Activated T-helper 17 cell treated with anti-CD3 and anti-CD28 coated beads, Interleukin-2, amount 50 U/mL, for 72 hours (primary cell): Measurements from ENCODE around the gene GPR179. TPM values are rescaled to one million over a fixed set of nuclear protein-coding genes. Genes with fewer than 3 reads are reported as not detected.
A peak's percentile ranks its signal among the peaks of the same experiment; 100 is the strongest.

Source experiments
- ATAC-seq: fragments of 150-1000 bp; cut with Tn5 transposase; replicated peaks from 2 replicates; pipeline ENCODE4 v1.10.0; 2021; ENCODE audit warnings: mild to moderate bottlenecking, moderate library complexity
- H3K27ac Mint-ChIP-seq: one replicate; pipeline ENCODE4 v1.8.0; 2022; ENCODE audit warnings: mixed read lengths
- H3K27me3 Mint-ChIP-seq: one replicate; pipeline ENCODE4 v1.8.0; 2022; ENCODE audit warnings: mixed read lengths
- H3K36me3 Mint-ChIP-seq: one replicate; pipeline ENCODE4 v1.8.0; 2022; ENCODE audit warnings: low read depth, mild to moderate bottlenecking, mixed read lengths
- H3K4me1 Mint-ChIP-seq: one replicate; pipeline ENCODE4 v1.8.0; 2022; ENCODE audit warnings: mixed read lengths
- H3K4me3 Mint-ChIP-seq: one replicate; pipeline ENCODE4 v1.8.0; 2022; ENCODE audit warnings: mild to moderate bottlenecking, mixed read lengths
- H3K9me3 Mint-ChIP-seq: one replicate; pipeline ENCODE4 v1.8.0; 2022; ENCODE audit warnings: mixed read lengths
- total RNA-seq, 2 donors: library from RNA; stranded (reverse); gene quantifications; one replicate each; pipeline ENCODE4 v1.2.3, GENCODE V29; 2022

GPR179 gene, protein sequence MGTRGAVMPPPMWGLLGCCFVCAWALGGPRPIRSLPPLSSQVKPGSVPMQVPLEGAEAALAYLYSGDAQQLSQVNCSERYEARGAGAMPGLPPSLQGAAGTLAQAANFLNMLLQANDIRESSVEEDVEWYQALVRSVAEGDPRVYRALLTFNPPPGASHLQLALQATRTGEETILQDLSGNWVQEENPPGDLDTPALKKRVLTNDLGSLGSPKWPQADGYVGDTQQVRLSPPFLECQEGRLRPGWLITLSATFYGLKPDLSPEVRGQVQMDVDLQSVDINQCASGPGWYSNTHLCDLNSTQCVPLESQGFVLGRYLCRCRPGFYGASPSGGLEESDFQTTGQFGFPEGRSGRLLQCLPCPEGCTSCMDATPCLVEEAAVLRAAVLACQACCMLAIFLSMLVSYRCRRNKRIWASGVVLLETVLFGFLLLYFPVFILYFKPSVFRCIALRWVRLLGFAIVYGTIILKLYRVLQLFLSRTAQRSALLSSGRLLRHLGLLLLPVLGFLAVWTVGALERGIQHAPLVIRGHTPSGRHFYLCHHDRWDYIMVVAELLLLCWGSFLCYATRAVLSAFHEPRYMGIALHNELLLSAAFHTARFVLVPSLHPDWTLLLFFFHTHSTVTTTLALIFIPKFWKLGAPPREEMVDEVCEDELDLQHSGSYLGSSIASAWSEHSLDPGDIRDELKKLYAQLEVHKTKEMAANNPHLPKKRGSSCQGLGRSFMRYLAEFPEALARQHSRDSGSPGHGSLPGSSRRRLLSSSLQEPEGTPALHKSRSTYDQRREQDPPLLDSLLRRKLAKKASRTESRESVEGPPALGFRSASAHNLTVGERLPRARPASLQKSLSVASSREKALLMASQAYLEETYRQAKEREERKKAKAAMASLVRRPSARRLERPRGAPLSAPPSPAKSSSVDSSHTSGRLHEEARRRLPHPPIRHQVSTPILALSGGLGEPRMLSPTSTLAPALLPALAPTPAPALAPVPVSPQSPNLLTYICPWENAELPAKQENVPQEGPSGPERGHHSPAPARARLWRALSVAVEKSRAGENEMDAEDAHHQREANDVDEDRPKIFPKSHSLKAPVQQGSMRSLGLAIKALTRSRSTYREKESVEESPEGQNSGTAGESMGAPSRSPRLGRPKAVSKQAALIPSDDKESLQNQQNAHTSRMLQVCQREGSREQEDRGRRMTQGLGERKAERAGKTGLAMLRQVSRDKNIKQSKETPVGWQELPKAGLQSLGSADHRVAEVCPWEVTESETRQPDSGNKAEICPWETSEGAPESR (N-terminal part only)
- under 1 TPM in 1 of 2 donors, not detected in 1; 0.26 TPM for total RNA-seq

DNA sequence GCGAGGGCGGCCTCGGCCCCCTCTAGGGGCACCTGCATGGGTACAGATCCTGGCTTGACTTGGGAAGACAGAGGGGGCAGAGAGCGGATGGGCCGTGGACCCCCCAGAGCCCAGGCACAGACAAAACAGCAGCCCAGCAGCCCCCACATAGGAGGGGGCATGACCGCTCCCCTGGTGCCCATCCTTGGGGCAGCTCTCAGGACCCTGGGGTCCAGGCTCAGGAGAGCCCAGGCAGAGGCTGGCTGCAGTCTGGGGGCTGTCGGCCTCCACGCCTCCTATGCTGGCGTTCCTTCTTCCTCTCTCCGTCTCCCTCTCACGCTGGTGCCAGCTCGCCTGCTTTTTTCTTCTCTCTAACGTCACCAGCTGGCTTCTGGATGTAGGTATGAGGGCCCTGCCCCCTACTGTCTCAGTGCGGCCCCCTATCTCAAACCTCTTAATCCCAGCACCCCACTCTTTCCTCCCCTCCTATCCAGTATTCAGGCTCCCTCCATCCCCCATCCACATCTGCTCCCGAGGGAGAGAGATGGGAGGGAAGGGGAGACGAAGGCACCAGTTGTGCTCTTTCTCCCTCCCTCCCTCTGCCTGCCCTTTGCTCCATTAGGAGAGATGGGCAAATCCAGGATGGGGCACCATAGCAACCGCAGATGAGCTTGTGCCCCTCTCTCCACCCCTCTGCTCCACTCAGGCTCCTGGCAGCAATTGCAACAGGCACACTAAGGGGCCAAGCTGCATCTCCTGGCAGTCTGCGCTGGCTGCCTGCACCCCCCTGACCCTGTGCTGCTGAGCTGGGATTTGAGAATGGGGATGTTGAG, at the start of gene GPR179:
TSS of gene GPR179 (minus strand) at position 349 of the 812 bp plus-strand sequence. CDS start at position 182, 167 bp downstream.
- ATAC-seq = no peak
- Mint-ChIP-seq H3K9me3 (no peaks in the 10 kb centered on the region), H3K4me1 (no peaks in the 10 kb centered on the region), H3K27me3 (peaks cover 8% of the 10 kb centered on the region), H3K4me3 (no peak within 1 kb of the TSS), H3K36me3 (no peaks in the 10 kb centered on the region), H3K27ac (no peak within 1 kb of the TSS)

DNA sequence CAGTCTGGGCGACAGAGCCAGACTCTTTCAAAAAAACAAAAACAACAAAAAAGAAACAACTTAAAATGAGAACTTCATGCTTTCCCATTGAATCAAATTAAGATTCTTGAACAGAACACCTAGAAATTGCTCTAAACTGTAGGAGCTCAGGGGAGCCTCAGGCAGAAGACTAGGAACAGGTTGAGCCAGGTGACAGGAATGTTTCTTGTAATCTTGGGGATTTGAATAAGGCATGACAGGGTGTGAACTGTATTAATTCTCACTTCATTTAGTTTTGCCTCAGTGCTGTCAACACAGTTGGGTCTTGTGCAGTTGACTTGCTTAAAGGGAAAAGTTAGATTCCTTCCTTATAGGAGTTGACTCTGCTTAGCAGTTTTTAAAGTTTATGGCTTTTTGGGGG, 35.7 kb upstream of the GPR179 start:
- no peak overlapping the region for H3K27ac Mint-ChIP-seq
- no peaks in the 10 kb centered on the region for H3K9me3 Mint-ChIP-seq
- H3K4me3 Mint-ChIP-seq = no peak overlapping the region
- H3K4me1 Mint-ChIP-seq = no peaks in the 10 kb centered on the region
- ATAC-seq = no peak
- peaks cover 21% of the 10 kb centered on the region for H3K36me3 Mint-ChIP-seq
- no peaks in the 10 kb centered on the region for H3K27me3 Mint-ChIP-seq

DNA sequence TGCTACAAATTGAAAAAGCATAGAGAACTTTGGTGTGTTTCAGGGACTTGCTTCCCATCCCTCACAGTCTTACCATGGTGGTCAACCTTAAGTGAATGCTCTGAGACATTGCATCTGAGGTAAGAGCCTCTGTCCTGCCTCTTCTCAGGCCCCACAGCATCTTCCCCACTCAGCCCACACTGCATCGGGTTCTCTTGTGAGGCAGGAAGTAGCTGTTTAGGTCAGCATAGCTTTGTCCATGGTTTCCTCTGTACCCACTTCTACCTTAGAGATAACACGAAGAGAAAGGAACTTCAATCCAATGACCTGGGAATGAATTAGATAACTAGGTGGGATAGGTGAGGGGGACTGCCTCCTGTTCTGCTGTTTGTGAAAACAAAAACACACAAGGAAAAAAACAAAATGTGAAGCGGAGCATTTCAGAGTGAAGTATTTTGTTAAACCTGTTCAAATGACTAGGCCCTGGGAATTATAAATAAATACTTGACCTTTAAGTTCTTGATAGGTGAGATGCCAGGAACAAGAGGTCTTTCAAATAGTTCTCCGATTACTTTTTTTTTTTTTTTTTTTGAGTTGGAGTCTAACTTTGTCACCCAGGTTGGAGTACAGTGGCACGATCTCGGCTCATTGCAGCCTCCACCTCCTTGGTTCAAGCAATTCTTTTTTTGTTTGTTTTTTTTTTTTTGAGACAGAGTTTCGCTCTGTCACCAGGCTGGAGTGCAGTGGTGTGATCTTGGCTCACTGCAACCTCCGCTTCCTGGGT, 25.5 kb upstream of the GPR179 start:
- no peaks in the 10 kb centered on the region for H3K27me3 Mint-ChIP-seq
- H3K4me3 Mint-ChIP-seq = no peak overlapping the region
- no peak overlapping the region for H3K27ac Mint-ChIP-seq
- no peak for ATAC-seq
- H3K36me3 Mint-ChIP-seq = peaks cover 83% of the 10 kb centered on the region
- H3K4me1 Mint-ChIP-seq = no peaks in the 10 kb centered on the region
- no peaks in the 10 kb centered on the region for H3K9me3 Mint-ChIP-seq

DNA sequence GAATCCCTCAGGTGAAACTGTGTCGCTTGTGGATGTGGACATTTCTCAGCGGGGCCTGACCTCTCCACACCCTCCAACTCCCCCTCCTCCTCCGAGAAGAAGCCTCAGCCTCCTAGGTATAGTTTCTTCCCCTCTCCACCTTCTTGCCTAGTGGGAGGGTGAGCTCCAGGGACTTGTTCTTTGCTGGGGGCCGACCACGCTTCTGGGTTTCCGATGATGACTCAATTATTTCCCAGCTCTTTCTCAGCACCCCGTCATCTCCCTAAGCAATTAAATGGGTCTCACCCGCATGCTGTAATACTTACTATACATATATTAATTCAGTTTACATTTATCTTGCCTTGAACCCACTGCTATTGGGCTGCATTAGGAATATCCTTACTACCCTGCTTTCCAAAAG, 21.0 kb upstream of the GPR179 start:
- no peak overlapping the region for H3K4me3 Mint-ChIP-seq
- H3K27ac Mint-ChIP-seq = no peak overlapping the region
- H3K36me3 Mint-ChIP-seq = peaks cover 56% of the 10 kb centered on the region
- no peak for ATAC-seq
- no peaks in the 10 kb centered on the region for H3K9me3 Mint-ChIP-seq
- H3K27me3 Mint-ChIP-seq = no peaks in the 10 kb centered on the region
- H3K4me1 Mint-ChIP-seq = no peaks in the 10 kb centered on the region

DNA sequence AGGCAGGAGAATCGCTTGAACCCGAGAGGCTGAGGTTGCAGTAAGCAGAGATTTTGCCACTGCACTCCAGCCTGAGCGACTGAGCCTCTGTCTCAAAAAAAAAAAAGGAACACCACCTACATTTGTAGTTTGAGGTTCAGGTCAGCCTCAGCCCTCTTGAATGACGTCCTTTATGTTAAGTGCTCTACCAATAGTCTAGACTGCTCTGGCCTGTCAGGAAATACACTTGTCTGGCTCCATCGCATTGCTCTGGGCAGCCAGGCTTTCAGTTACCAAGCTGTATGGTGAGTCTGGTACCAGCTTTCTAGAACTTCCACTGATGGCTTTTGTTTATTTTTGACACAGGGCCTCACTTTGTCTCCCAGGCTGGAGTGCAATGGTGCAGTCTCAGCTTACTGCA, 19.3 kb upstream of the GPR179 start:
- no peak for ATAC-seq
- no peaks in the 10 kb centered on the region for H3K27me3 Mint-ChIP-seq
- H3K4me3 Mint-ChIP-seq = no peak overlapping the region
- no peaks in the 10 kb centered on the region for H3K9me3 Mint-ChIP-seq
- H3K27ac Mint-ChIP-seq = no peak overlapping the region
- H3K4me1 Mint-ChIP-seq = no peaks in the 10 kb centered on the region
- H3K36me3 Mint-ChIP-seq = peaks cover 39% of the 10 kb centered on the region

DNA sequence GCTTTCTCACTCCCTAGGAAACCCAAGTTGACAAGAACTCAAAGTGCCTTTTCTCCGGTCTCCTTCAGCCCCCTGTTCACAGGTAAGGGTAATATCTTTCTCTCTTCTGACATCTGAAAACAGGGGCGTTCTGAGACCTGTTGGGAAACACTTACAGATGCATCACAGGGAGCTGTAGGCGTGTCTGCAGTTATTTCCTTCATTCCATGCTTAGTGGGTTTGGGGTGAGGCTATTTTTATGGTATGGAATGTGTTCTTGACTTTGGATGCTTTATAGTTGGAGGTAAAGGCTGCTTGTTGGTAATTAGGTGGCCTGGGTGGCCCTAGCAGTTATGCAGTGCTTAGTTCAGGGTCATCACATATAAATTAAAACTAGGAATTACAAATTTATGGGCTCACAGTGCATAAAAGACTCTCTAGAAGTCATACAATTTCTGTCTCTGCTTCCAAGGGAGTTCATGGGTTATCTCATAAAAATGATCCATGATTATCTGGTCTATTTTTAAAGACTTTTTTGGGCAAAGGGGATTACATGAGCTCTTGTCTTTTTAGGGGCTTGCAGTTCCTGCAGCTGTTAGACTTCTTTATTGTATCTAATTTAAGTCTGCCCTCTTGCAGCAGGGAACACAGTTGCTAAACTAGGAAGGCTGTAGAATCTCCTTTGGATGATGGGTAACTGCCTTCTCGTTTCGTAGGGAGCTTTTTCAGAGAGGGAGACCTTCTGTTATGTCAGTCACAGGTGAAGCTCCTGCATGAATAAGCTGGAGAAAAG, 18.1 kb upstream of the GPR179 start:
- Mint-ChIP-seq H3K36me3 (peaks cover 29% of the 10 kb centered on the region), H3K27me3 (no peaks in the 10 kb centered on the region), H3K27ac (no peak overlapping the region), H3K4me1 (peaks cover 8% of the 10 kb centered on the region), H3K4me3 (no peak overlapping the region), H3K9me3 (no peaks in the 10 kb centered on the region)
- no peak for ATAC-seq

DNA sequence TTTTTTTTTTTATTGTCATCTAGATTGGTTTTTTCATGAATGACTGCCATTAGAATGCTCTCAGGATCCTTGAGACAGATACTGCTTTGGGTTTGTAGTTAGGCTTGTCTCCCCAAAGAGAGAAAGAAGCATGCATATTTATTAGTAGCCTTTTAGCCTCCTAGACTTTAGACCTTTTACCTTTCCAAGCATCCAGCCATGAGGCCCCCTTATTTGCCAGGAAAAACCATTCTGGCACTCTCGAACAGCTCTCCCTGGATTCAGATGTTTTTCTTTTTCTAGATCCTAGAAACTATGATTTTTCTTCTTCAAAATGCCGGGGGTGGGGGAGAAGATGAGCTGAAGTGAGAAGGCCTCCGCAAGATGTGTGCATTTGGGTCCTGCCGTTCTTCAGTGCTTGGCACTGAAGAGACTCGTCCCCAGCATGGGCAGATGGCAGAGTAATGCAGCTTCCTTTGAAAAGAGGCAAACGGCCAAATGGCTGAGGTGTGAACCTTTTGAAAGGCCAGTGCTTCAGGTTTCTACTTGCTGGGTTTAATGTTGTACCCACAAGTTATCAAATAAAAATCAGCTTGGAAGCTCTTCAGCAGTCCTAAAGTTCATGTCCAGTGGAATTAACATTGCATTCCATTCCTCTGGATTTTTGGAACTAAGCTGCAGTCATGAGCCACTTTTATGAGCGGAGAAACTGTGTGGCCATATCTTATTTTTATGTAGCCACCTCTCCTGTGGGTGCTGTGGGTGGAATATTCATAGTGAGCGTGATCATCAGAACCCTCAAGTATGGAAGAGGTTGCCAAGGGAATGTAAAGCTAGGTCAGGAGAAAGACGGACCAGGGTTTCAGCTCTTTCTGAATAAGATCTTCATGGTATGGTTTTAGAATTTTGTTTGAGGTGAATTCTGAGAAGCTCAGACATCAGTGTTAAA, 15.1 kb upstream of the GPR179 start:
- Mint-ChIP-seq H3K27ac (no peak overlapping the region), H3K9me3 (no peaks in the 10 kb centered on the region), H3K27me3 (no peaks in the 10 kb centered on the region), H3K4me3 (no peak overlapping the region), H3K36me3 (peaks cover 10% of the 10 kb centered on the region), H3K4me1 (peaks cover 29% of the 10 kb centered on the region)
- ATAC-seq = no peak

DNA sequence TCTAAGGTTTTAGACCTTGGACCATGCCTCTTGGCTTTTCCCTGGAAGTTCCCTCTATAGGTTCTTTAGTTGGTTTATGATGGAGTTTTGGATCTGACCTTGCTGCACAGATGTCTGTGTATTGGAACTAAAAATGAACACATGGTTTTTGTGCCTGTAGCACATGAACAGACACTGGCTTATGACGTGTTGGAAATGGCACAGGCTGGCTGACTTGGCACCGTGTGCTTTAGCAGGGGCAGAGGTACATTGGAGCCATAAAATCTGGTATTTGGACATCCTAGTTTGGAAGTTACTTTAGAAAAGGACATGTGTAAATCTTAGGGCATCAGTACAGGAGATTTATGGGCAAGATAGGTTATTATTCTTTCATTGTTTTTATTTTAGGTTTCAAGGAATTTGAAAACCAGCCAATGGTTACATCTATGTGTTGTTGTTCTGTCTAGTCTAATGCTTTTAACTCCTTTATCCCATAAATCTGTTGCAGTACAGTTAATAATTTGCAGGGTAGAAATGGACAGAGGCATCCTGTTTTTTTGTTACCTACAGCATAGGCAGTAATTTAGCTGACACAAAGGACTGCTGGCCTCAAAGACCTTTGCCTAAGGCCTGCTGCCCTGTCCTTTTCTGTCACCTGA, 13.8 kb upstream of the GPR179 start:
- peaks cover 33% of the 10 kb centered on the region for H3K4me1 Mint-ChIP-seq
- H3K36me3 Mint-ChIP-seq = peaks cover 10% of the 10 kb centered on the region

DNA sequence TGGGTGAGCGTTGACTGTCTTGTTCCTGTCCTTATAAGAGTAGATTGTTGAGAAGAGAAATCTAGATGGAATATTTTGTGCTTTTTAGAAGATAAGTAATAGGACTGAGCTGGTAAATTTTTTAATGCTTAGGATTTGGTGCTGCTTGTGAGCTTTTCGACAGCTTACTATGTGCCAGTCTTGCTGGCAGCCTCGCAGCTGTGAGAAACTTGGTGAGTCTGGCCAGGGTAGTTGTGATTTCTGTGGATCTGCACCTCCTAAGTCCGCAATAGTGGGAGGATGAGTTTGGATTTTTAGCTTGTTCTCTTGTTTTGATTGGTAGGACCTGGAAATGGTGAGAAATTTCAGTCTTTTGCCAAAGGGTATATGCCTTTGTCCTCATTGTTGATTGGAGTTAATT, 11.5 kb upstream of the GPR179 start:
- no peaks in the 10 kb centered on the region for H3K36me3 Mint-ChIP-seq
- peaks cover 33% of the 10 kb centered on the region for H3K4me1 Mint-ChIP-seq
- no peak overlapping the region for H3K4me3 Mint-ChIP-seq
- no peaks in the 10 kb centered on the region for H3K27me3 Mint-ChIP-seq
- H3K27ac Mint-ChIP-seq = no peak overlapping the region
- ATAC-seq = no peak
- H3K9me3 Mint-ChIP-seq = no peaks in the 10 kb centered on the region

More for the DNA sequence above, 13.8 kb upstream of the GPR179 start:
- H3K4me3 Mint-ChIP-seq = no peak overlapping the region
- H3K9me3 Mint-ChIP-seq = no peaks in the 10 kb centered on the region
- no peaks in the 10 kb centered on the region for H3K27me3 Mint-ChIP-seq
- H3K27ac Mint-ChIP-seq = no peak overlapping the region
- no peak for ATAC-seq

DNA sequence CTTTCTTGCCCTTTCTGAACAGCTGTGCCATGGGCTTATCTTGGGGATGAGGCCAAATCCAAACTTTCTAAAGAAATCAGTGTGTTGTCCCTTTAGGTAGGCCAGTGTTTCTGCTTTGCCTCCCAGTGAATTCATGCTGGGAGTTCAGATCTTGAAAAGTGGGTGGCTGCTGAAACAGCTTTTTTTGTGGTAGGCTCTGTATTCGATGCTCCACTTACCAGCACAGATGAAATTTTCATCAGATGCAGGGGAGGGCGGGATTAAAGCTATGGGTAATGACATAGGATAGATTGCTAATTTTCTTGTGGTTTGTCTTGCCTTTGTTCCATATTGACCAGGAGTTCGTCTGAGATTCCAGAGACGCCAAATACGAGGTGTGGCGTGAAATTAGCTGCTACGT, 10.7 kb upstream of the GPR179 start:
- no peak for ATAC-seq
- H3K4me3 Mint-ChIP-seq = peak overlapping the region; percentile 63
- no peak overlapping the region for H3K27ac Mint-ChIP-seq
- H3K27me3 Mint-ChIP-seq = no peaks in the 10 kb centered on the region
- peaks cover 33% of the 10 kb centered on the region for H3K4me1 Mint-ChIP-seq
- no peaks in the 10 kb centered on the region for H3K9me3 Mint-ChIP-seq
- no peaks in the 10 kb centered on the region for H3K36me3 Mint-ChIP-seq

DNA sequence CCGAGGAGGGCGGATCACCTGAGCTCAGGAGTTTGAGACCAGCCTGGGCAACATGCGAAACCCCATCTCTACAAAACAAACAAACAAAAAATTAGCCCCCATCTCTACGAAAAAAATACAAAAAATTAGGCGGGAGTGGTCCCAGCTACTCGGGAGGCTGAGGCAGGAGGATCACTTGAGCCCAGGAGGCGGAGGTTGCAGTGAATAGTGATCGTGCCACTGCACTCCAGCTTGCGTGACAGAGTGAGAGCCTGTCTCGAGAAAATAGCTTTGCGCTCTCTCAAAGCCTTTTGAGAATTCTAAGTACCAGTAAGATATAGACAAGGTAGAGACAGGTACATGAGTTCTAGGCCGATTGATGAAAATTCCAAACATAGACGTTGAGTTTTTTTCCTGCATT, 9.9 kb upstream of the GPR179 start:
- Mint-ChIP-seq H3K4me1 (peaks cover 37% of the 10 kb centered on the region), H3K36me3 (no peaks in the 10 kb centered on the region)

More for the DNA sequence above, 9.9 kb upstream of the GPR179 start:
- ATAC-seq = no peak
- H3K9me3 Mint-ChIP-seq = no peaks in the 10 kb centered on the region
- H3K27ac Mint-ChIP-seq = no peak overlapping the region
- H3K27me3 Mint-ChIP-seq = no peaks in the 10 kb centered on the region
- H3K4me3 Mint-ChIP-seq = peak overlapping the region; percentile 63
